HG02970 (cell line): ENCODE measurements around the gene SCLY.

Source experiments
- ATAC-seq: cut with Tn5 transposase; IDR thresholded peaks from one replicate; pipeline ENCODE4 v1.9.1; 2021; ENCODE audit warnings: mild to moderate bottlenecking, moderate library complexity, moderate number of reproducible peaks; ENCODE audit not compliant: unreplicated experiment, low FRiP score

SCLY gene

GRCh38 chr2:238067939-238068338, 7.1 kb downstream of the SCLY start:
- ATAC-seq, result no peak

- no peak for ATAC-seq
Measured at GRCh38 chr2:238069021-238069709, 8.4 kb downstream of the SCLY start.

GRCh38 chr2:238069877-238070276, 9.1 kb downstream of the SCLY start:
- no peak for ATAC-seq

- ATAC-seq, result no peak
Measured at GRCh38 chr2:238075397-238075796, 14.6 kb downstream of the SCLY start.

- no peak for ATAC-seq
Measured at GRCh38 chr2:238077292-238077691, 16.5 kb downstream of the SCLY start.

GRCh38 chr2:238079874-238080327, 19.1 kb downstream of the SCLY start:
- ATAC-seq, result no peak

GRCh38 chr2:238080518-238080917, 19.7 kb downstream of the SCLY start:
- no peak for ATAC-seq

- no peak for ATAC-seq
Measured at GRCh38 chr2:238081150-238081549, 20.3 kb downstream of the SCLY start.

- no peak for ATAC-seq
Measured at GRCh38 chr2:238081561-238081960, 20.8 kb downstream of the SCLY start.

GRCh38 chr2:238082151-238082550, 21.4 kb downstream of the SCLY start:
- no peak for ATAC-seq

- ATAC-seq, result no peak
Measured at GRCh38 chr2:238082827-238083226, 22.0 kb downstream of the SCLY start.

GRCh38 chr2:238083919-238084318, 23.1 kb downstream of the SCLY start:
- no peak for ATAC-seq

GRCh38 chr2:238084761-238085160, 24.0 kb downstream of the SCLY start:
- no peak for ATAC-seq

- no peak for ATAC-seq
Measured at GRCh38 chr2:238085899-238086298, 25.1 kb downstream of the SCLY start.

GRCh38 chr2:238087211-238087610, 26.4 kb downstream of the SCLY start:
- no peak for ATAC-seq

GRCh38 chr2:238090887-238091286, 30.1 kb downstream of the SCLY start:
- no peak for ATAC-seq

- ATAC-seq, result no peak
Measured at GRCh38 chr2:238091436-238092060, 30.7 kb downstream of the SCLY start.

GRCh38 chr2:238092486-238093035, 31.8 kb downstream of the SCLY start:
- no peak for ATAC-seq

- ATAC-seq, result no peak
Measured at GRCh38 chr2:238093181-238094140, 32.7 kb downstream of the SCLY start.

GRCh38 chr2:238094438-238095022, 33.7 kb downstream of the SCLY start:
- no peak for ATAC-seq
